ENCODE results near the gene RAN. TPM values are rescaled to one million over a fixed set of nuclear protein-coding genes. Genes with fewer than 3 reads are reported as not detected.

Gene RAN
- total and polyA plus RNA-seq, 9 of the 15 experiments (the other 6 are each of a cell fraction or from before 2014, with no cell fraction given): 1,687 to 3,820 (median 2,300) TPM

DNA sequence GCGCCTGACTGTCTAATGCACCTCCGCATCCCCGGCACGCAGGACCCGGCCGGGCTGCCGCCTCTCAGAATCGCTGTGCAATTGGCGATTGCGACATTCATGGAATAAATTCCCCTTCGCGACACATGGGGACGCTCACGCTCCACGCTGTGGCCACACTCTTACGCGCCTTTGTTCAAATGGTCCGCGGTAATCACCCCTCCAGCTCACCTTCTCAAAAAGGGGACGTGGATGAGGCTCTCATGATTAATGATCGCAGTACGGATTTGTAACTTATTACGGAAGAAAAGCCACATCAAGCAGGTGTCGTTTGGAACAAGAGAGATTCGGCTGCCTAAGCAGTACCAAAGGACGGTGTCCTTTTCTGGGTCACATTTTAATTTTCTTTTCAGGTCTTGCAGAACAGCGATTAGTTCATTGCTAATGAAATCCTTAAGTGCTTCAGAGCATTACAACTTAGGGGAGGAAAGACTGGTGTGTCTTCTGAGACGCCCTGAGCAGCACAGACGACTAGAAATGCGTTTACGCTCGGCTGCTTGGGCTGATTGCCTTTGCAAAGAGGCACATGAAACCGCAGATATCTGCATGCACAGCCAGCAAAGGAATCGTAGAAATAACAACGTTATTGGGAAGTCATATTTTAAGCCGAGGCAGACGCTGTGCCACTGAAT lies 44.5 kb downstream of the RAN start (continued):
- TF ChIP-seq ZNF639 (CRISPR knock-in tag; conservative IDR thresholded peaks at IDR 0.05 in 1 of 2, IDR thresholded peaks at IDR 0.05 in 1 of 2) (no peak), L3MBTL2 (IDR thresholded peaks at IDR 0.05) (no peak), NFIC (IDR thresholded peaks at IDR 0.05) (no peak), ZNF184 (CRISPR knock-in tag; IDR thresholded peaks at IDR 0.05) (no peak), MEIS2 (IDR thresholded peaks at IDR 0.05; ENCODE audit: partially characterized antibody) (peak; percentile 38), RBM39 (optimal IDR thresholded peaks at IDR 0.05; ENCODE audit: low read depth, low read length) (no peak), HDAC1 (IDR thresholded peaks at IDR 0.05) (no peak), ELK1 (CRISPR knock-in tag; IDR thresholded peaks at IDR 0.05) (no peak), ZNF239 (CRISPR knock-in tag; IDR thresholded peaks at IDR 0.05) (no peak), NELFE (IDR thresholded peaks at IDR 0.05; ENCODE audit: insufficient read depth, insufficient read length) (no peak), TCF3 (CRISPR knock-in tag; IDR thresholded peaks at IDR 0.05) (no peak), ELK3 (CRISPR knock-in tag; IDR thresholded peaks at IDR 0.05) (no peak), ZNF707 (CRISPR knock-in tag; conservative IDR thresholded peaks at IDR 0.05) (no peak)
- TF ChIP-seq, protein P1, sequence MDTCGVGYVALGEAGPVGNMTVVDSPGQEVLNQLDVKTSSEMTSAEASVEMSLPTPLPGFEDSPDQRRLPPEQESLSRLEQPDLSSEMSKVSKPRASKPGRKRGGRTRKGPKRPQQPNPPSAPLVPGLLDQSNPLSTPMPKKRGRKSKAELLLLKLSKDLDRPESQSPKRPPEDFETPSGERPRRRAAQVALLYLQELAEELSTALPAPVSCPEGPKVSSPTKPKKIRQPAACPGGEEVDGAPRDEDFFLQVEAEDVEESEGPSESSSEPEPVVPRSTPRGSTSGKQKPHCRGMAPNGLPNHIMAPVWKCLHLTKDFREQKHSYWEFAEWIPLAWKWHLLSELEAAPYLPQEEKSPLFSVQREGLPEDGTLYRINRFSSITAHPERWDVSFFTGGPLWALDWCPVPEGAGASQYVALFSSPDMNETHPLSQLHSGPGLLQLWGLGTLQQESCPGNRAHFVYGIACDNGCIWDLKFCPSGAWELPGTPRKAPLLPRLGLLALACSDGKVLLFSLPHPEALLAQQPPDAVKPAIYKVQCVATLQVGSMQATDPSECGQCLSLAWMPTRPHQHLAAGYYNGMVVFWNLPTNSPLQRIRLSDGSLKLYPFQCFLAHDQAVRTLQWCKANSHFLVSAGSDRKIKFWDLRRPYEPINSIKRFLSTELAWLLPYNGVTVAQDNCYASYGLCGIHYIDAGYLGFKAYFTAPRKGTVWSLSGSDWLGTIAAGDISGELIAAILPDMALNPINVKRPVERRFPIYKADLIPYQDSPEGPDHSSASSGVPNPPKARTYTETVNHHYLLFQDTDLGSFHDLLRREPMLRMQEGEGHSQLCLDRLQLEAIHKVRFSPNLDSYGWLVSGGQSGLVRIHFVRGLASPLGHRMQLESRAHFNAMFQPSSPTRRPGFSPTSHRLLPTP (IDR thresholded peaks at IDR 0.05; ENCODE audit: borderline replicate concordance, extremely low read depth, insufficient read length): no peak
- TF ChIP-seq, protein P2, sequence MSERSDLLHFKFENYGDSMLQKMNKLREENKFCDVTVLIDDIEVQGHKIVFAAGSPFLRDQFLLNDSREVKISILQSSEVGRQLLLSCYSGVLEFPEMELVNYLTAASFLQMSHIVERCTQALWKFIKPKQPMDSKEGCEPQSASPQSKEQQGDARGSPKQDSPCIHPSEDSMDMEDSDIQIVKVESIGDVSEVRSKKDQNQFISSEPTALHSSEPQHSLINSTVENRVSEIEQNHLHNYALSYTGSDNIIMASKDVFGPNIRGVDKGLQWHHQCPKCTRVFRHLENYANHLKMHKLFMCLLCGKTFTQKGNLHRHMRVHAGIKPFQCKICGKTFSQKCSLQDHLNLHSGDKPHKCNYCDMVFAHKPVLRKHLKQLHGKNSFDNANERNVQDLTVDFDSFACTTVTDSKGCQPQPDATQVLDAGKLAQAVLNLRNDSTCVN (CRISPR knock-in tag; IDR thresholded peaks at IDR 0.05): no peak
- TF ChIP-seq, protein P3, sequence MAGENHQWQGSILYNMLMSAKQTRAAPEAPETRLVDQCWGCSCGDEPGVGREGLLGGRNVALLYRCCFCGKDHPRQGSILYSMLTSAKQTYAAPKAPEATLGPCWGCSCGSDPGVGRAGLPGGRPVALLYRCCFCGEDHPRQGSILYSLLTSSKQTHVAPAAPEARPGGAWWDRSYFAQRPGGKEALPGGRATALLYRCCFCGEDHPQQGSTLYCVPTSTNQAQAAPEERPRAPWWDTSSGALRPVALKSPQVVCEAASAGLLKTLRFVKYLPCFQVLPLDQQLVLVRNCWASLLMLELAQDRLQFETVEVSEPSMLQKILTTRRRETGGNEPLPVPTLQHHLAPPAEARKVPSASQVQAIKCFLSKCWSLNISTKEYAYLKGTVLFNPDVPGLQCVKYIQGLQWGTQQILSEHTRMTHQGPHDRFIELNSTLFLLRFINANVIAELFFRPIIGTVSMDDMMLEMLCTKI (IDR thresholded peaks at IDR 0.05; ENCODE audit: partially characterized antibody): no peak

Measured in K562 (cell line).